Astrocyte (in vitro differentiated cells and primary cell): Measurements from ENCODE around the gene FN1.

Source experiments
- CTCF ChIP-seq: IDR thresholded peaks from 2 replicates; pipeline ENCODE4 v1.5.1; 2011; ENCODE audit warnings: low read depth, mild to moderate bottlenecking, inconsistent platforms, low read length, moderate library complexity; ENCODE audit not compliant: insufficient read depth
- EZH2 ChIP-seq: IDR thresholded peaks from 2 replicates; pipeline ENCODE4 v1.6.1; 2012; ENCODE audit warnings: mild to moderate bottlenecking, low read length, inconsistent platforms; ENCODE audit not compliant: insufficient read depth

GRCh38 chr2:215363461-215364156 lies 72.3 kb downstream of the FN1 start:
- TF ChIP-seq CTCF (no peak), EZH2 (no peak)
